Pancreas (tissue), 10 donors: ENCODE measurements around the gene RBM4. TPM values are rescaled to one million over a fixed set of nuclear protein-coding genes. Genes with fewer than 3 reads are reported as not detected.

ENCODE experiments used
- ATAC-seq, 4 donors: fragments of 200-7000 bp; cut with Tn5 transposase; one replicate each; pipeline versions ENCODE4 v1.8.0 to v1.9.1; 2020; ENCODE audit warnings: mild to moderate bottlenecking in 4 of 4, moderate library complexity in 4 of 4
- DNase-seq, 6 donors: peaks; one replicate each; pipeline ENCODE4 v3.0.0-alpha.2; 2020
- FAIRE-seq: peaks from 2 replicates; lab custom pipeline; 2012; peaks lifted over from hg19 to GRCh38; lab: Jason Lieb, UNC
- H3K27ac ChIP-seq, 4 donors: fragments of 200-600 bp; sonication (generic); 1 replicate in 3 of 4; 2 replicates in 1 of 4; pipeline versions ENCODE4 v1.5.0 to v1.8.0; 2020
- H3K27me3 ChIP-seq, 4 donors: fragments of 200-600 bp; one replicate each; pipeline ENCODE4 v1.8.0; 2021
- H3K36me3 ChIP-seq, 3 donors: fragments of 200-600 bp; sonication (generic) in 1 of 3; one replicate each; pipeline versions ENCODE4 v1.5.0 to v1.8.0; 2020 to 2021
- H3K4me1 ChIP-seq, 3 donors: fragments of 200-600 bp; one replicate each; pipeline ENCODE4 v1.8.0; 2021
- H3K4me3 ChIP-seq, 4 donors: fragments of 200-600 bp; sonication (generic) in 2 of 4; one replicate each; pipeline versions ENCODE4 v1.5.0 to v1.8.0; 2020 to 2021
- H3K9me3 ChIP-seq, 4 donors: fragments of 200-600 bp; one replicate each; pipeline ENCODE4 v1.8.0; 2021
- CTCF ChIP-seq, 4 donors: fragments of 200-600 bp; sonication (generic) in 3 of 4; IDR thresholded peaks; one replicate each; pipeline versions ENCODE4 v1.5.0 to v1.8.0; 2021; ENCODE audit warnings: antibody characterized with exemption in 4 of 4
- WGBS, 2 donors: extraction: QIAGEN DNeasy Blood & Tissue Kit; methylation state at CpG; one replicate each; pipeline ENCODE4 v1.1.7; 2013; 5-methylcytosine and 5-hydroxymethylcytosine counted together
- intact Hi-C, 3 donors: fragments of 100-400 bp; cut with DNase I; formaldehyde crosslinking; loops; one replicate each; pipeline versions ENCODE4 v1.11.1 to v1.14.2; 2022
- polyA plus RNA-seq, 2 donors: library from polyadenylated mRNA; stranded (reverse); fragments of 200-250 nt; gene quantifications; one replicate each; pipeline ENCODE4 v1.2.3, GENCODE V29; 2013
- total RNA-seq, 6 donors: library from RNA; stranded (reverse); fragmentation: NEBNext Ultra II Directional in 4 of 6; extraction: Animal tissue kit (Norgen Biotek cat#: 25700) in 4 of 6; gene quantifications; one replicate each; pipeline versions ENCODE4 v1.2.1 to v1.2.4, GENCODE V29; 2021 to 2023
- donor health status: healthy with polysubstance abuse.
- donor health status: DM: no; HTN: no; CAD: no; lungs with moderate emphysema.
- donor health status: DM: no; HTN: no; CAD: no.
- donor health status: control.
- donor health status: control.
- donor health status: Bipolar disorder and iron deficiency.
- donor health status: DM: yes; HTN: yes; CAD: no.
- donor health status: DM: no; HTN: no; CAD: no.
- donor health status: DM: no; HTN: no; CAD: no.
- donor health status: DM: yes; HTN: yes; CAD: no.

RBM4 gene
- total and polyA plus RNA-seq, 8 donors = 47.5 to 84.2 (median 65.1) TPM

GRCh38 chr11:66686801-66687750 lies 48.6 kb downstream of the RBM4 start:
- Histone ChIP-seq H3K27ac (no peak overlapping the region), H3K36me3 (peaks cover 0 to 22% (median 0%) of the 10 kb centered on the region in 3 donors), H3K9me3 (no peaks in the 10 kb centered on the region), H3K27me3 (no peaks in the 10 kb centered on the region), H3K4me3 (no peak overlapping the region), H3K4me1 (no peaks in the 10 kb centered on the region)
- intact Hi-C loops = loop anchor here in 2 of 3 donors (10.0 kb wide), 1 partner anchor 272 kb away; no protein-coding TSS in a partner anchor
- DNase-seq = peak in 1 of 6 donors; percentile 74
- no peak for TF ChIP-seq CTCF (IDR thresholded peaks at IDR 0.05)
- 94 to 95% methylated on average over 33 of the region's 33 CpGs for WGBS, 2 donors
- FAIRE-seq = no peak
- ATAC-seq = peak in 1 of 4 donors; percentile 24

DNA sequence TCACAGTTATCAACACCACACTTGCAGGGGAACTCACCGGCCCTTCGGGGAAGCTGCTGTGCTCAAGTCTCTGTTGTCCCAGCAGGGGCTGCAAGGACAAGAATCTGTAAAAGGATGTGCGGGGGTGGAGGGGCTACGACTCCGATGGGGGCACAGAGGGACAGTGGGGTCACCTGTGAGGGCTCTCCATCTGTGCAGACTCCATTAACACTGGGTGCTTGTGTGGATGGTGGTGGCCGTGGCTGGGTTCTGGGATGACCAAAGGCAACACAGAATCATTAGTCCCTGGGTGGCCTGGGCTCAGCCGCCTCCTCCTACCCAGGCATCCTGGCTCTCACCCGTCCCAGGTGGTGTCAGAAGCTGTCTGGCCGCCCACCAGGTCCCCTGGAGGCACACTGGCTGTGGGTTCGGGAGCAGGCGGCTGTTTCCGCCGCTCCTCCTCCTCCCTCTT lies 49.4 kb downstream of the RBM4 start:
- FAIRE-seq (no peak), ATAC-seq (no peak), DNase-seq (no peak)
- WGBS, 2 donors = 89 to 93% methylated on average over 13 of the region's 13 CpGs
- Histone ChIP-seq H3K36me3 (peaks cover 0 to 30% (median 0%) of the 10 kb centered on the region in 3 donors), H3K4me3 (no peak overlapping the region), H3K4me1 (no peaks in the 10 kb centered on the region), H3K27ac (no peak overlapping the region), H3K9me3 (no peaks in the 10 kb centered on the region), H3K27me3 (no peaks in the 10 kb centered on the region)
- intact Hi-C loops = loop anchor here in 2 of 3 donors (10.0 kb wide), 1 partner anchor 273 kb away; no protein-coding TSS in a partner anchor
- no peak for TF ChIP-seq CTCF (IDR thresholded peaks at IDR 0.05)

- whole genome bisulfite sequencing, 2 donors = 86 to 91% methylated on average over 28 of the region's 28 CpGs
- no peaks in the 10 kb centered on the region for H3K4me1 ChIP-seq
- no peak for ATAC-seq
- FAIRE-seq = no peak
- no peak for DNase-seq
- no peaks in the 10 kb centered on the region for H3K27me3 ChIP-seq
- TF ChIP-seq CTCF (IDR thresholded peaks at IDR 0.05) = no peak
- H3K36me3 ChIP-seq = peaks cover 0 to 30% (median 0%) of the 10 kb centered on the region in 3 donors
- intact Hi-C loops = loop anchor here in 2 of 3 donors (10.0 kb wide), 1 partner anchor 274 kb away; no protein-coding TSS in a partner anchor
- H3K27ac ChIP-seq = no peak overlapping the region
- no peaks in the 10 kb centered on the region for H3K9me3 ChIP-seq
- H3K4me3 ChIP-seq = no peak overlapping the region
Observed at GRCh38 chr11:66688561-66689534, 50.3 kb downstream of the RBM4 start.

DNA sequence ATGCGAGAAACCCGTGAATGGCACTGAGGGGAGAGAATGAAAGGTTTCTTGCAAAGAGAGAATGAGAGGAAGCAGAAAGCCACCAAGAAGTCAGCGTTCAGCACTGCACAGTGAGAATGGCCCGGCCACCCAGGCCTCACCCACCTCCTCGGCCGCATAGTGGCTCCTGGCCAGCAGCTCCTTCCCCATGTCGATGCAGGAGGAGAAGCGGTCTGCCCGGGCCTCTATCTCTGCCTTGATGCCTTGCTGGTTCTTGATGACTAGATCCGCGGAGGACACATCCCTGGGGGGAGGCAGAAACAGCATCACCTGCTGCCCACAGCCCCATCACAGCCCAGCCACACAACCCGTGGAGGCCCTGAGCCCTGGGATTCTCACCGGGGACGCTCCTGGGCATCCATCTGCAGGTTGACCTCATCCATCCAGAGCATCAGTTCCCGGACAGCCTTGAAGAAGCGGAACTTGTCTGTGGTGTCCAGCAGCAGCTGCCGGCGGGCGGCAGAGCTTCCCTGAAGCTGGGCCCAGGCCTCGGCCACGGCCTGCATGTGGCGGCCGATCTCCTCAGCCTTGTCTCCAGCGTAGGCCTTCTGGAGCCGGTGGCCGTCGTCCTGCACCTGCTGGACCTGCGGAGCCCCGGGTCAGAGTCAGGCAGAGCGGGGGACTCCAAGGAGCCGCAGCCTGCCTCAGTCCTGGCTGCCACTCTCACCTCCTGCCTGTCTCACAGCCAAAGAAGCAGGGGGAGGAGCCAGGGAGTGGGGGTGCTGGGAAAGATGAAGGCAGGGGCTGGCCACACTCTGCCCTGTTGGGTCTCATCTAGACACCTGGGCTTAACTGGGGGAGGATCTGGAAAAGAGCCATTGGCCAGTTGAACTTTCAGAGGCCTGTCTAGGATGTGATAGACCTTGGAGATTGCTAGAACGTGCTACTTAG lies 51.4 kb downstream of the RBM4 start:
- H3K9me3 ChIP-seq = no peaks in the 10 kb centered on the region
- intact Hi-C loops = loop anchor here (5.0 to 10.0 kb wide), 3 partner anchors 142 to 275 kb away; partner anchors contain the start of gene RCE1 (in 1 of the 3)
- H3K27ac ChIP-seq = no peak overlapping the region
- DNase-seq (no peak), FAIRE-seq (no peak), ATAC-seq (no peak)
- no peak for TF ChIP-seq CTCF (IDR thresholded peaks at IDR 0.05)
- peaks cover 0 to 30% (median 0%) of the 10 kb centered on the region in 3 donors for H3K36me3 ChIP-seq
- 92 to 94% methylated on average over 32 of the region's 32 CpGs for WGBS, 2 donors
- no peaks in the 10 kb centered on the region for H3K4me1 ChIP-seq
- H3K4me3 ChIP-seq = no peak overlapping the region
- no peaks in the 10 kb centered on the region for H3K27me3 ChIP-seq
